HG03060 (cell line): ENCODE data around the gene CD209.

Source experiments
- ATAC-seq: cut with Tn5 transposase; IDR thresholded peaks from one replicate; pipeline ENCODE4 v1.9.1; 2021; ENCODE audit warnings: low read depth, moderate number of reproducible peaks; ENCODE audit not compliant: unreplicated experiment

CD209 gene

DNA sequence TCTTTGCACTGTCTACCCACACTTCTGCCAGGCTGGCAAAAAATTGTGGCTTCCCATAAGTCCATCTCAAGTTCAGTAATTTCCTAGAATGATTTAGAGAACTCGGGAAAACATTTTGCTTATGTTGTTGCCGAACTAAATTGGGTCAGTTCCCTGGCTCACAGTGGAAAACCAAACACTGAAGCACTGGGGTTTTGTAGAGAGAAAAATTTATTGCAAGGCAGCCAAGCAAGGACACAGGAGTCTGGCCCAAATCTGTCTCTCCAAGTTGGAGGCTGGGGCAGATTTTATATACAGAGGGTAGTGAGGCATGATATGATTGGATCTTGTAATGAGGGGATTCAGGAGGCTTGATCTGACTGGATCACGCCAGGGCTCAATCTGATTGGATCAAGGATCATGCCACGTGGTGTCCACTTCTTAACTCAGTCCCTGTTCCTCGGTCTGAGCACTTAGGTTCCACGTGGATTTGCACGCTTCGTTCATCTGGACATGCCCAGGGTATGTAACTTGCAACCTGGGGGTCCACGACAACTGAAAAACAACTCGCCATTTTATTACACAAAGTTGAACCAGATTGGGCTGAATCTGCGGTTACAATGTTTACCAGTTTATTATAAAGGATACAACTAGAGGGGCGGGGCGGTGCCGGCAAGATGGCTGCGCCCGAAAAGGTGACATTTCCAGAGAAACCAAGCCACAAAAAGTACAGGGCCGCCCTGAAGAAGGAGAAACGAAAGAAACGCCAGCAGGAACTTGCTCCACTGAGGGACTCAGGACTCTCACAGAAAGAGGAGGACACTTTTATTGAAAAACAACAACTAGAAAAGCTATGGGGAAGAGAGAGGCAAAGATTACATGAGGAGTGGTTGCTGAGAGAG is 7.3 kb downstream of the CD209 start:
- no peak for ATAC-seq

- ATAC-seq, result no peak
Observed at GRCh38 chr19:7739211-7739755, 8.1 kb downstream of the CD209 start.

- ATAC-seq, result no peak
Observed at GRCh38 chr19:7738023-7738422, 9.3 kb downstream of the CD209 start.

GRCh38 chr19:7737215-7737614 is 10.1 kb downstream of the CD209 start:
- ATAC-seq, result no peak

- no peak for ATAC-seq
Observed at GRCh38 chr19:7736148-7736547, 11.2 kb downstream of the CD209 start.

DNA sequence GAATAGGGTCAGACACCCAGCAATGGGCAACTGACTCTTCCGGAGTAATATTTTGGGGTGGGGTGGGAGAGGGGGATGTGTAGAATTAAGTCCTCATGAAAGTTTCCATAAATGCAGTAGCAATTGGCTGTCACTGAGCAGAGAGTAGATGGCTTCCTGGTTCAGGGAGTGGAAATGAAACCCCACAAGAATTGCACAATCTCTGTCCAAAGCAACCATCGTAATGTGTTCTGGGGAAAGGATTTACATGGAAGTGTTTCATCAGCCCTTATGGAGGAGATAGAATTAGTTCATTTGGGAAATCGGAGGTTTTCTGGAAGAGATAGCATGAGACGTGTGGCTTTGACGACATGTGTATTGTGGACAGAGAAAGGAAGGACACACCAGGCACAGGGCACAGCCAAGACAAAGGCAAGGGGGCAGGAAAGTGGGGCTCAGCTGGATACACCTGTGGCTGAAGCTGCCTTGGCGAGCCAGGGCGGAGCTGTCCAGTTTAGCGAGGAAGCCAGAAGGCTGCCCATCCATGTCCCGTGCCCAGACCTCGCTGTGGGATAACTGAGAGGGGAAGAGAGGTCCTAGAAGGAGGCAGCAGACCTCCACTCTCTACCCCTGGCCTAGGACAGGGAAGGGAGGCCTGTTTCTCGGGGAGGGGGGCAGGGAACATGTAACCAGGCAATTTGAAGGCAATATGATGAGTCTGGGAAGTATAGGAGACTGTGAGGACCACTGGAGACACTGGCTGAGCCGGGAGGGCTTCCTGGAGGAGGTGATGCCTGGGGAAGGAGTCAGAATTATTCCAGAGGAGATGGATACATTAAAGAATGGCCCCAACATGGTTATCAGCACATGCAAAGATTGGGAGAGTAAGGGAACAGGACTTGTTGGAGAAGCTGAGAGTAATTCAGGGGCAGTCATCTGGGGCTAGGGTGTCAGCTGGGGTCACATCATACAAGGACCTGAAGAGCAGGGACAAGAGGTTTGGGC is 12.8 kb downstream of the CD209 start:
- no peak for ATAC-seq

DNA sequence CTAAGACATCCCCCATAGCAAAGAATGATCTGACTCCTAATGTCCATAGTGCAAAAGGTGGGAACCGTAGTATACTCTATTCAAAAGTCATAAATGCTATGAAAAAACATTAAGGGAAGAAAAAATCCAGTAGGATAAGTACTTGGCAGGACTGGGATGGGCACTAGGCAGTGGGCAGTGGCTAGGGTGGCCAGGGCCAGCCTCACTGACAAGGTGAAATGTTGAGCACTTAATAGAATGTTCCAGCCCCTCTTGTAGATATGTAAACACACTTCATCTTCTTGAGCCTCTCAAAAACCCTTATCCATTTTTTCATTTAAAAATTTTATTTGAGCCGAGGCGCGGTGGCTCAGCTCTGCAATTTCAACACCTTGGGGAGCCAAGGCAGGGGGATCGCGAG is 14.0 kb downstream of the CD209 start:
- ATAC-seq, result no peak

DNA sequence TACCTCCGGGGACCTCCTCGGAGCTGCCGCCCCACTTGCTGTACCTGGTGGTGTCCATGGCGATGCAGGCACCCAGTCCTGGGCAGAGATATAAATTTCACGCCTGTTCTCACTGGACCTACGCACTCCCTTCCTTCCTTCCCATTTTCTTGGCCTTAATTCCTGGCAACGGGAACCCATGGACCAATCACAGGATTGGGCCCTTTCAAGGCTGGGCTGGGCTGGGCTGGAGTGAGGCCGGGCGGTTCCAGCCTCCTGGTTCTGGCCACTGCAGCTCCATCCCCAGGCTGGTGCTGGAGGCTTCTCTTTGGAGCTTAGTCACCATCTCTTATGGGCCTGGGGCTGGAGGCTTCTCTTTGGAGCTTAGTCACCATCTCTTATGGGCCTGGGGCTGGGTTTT is 15.3 kb downstream of the CD209 start, which contains the start of gene CLEC4G:
Gene CLEC4G (minus strand): TSS at position 66 of the 400 bp plus-strand sequence. CDS start 8 bp downstream, at position 58.
- ATAC-seq, result no peak

GRCh38 chr19:7731615-7732014 is 15.7 kb downstream of the CD209 start:
- no peak for ATAC-seq

DNA sequence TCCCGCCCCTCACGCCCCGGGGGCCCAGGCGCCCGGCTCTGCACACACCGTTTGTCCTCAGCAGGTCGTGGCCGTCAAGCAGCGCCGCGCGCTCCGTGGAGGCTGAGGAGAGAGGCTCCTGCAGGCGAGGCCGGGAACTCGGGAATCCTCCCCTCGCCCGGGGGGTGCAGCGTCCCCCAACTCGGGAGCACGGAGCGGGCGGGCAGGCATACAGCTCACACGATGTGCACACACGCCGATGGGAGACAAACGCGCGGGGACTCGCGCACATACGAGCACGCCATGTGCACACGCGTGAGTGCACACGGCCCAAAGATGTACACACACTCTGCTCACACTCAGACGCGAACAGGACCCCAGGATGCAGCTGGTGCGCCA is 16.1 kb downstream of the CD209 start:
- ATAC-seq, result no peak

GRCh38 chr19:7730286-7731217 is 16.8 kb downstream of the CD209 start:
- no peak for ATAC-seq

DNA sequence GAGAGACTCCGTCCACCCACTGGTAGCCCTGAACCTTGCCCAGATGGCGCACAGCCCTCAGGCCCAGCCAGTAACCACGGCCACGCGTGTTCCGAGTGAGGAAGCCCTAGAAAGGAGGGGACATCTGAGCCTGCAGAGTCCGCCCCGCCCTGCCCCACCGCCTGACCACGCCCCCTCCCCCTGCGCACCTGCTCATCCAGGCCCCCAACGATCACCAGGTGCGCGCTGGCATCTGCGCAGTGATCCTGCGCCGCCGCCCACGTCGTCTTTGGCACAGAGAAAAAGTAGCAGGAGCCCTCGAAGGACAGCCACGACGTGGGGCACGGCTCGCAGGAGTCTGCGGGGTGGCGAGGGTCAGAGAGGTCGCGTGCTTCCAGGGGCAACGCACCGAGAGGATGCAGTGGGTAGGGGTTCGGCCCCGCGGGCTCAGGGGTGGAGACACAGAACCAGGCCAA is 17.5 kb downstream of the CD209 start:
- ATAC-seq, result no peak

DNA sequence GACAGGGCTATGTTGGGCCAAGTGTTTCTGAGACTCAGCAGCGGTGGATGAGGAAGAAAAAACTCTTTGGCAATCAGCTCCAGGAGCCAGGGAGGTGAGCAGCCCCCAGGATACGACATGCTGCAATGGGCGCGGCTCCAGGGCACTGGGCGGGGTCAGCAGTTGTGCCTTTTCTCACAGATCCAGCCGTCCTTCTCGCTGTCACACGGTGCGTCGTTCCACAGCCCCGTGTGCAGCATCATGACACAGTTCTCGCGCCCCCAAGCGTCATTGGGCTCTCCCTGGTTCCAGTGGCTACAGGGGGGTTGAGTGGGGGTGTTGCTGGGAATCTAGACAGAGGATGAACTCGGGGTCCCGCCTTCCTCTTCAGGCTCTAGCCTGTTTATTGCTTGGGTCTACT is 18.1 kb downstream of the CD209 start:
- ATAC-seq, result no peak

GRCh38 chr19:7725791-7726190 is 21.5 kb downstream of the CD209 start:
- ATAC-seq, result no peak

DNA sequence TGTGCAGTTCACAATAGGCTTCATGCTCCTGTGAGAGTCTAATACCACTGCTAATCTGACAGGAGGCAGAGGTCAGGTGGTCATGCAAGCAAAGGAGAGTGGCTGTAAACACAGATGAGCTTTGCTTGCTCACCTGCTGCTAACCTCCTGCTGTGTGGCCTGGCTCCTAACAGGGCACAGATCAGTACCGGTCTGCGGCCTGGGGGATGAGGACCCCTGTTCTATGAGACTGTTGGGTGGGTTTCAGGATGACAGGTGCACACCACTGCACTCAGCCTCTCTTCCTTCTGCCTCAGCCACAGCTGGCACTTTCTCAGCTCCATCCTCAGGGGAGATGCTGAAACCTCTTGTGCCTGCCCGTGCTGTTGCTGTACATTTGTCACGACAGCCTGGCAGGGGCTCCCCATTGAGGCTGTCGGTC is 25.1 kb downstream of the CD209 start:
- no peak for ATAC-seq

DNA sequence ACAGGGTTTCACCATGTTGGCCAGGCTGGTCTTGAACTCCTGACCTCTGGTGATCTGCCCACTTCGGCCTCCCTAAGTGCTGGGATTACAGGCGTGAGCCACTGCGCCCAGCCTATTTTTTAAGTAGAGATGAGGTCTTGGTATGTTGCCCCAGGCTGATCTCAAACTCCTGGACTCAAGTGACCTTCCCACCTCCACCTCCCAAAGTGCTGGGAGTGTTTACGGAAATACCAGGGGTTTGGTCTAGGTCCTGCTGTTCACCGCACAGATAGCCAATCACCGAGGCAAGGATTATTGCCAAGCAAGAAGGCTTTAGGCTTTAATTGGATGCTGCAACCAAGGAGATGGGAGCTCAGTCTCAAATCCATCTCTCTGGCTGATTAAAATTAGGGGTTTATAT is 27.0 kb downstream of the CD209 start:
- no peak for ATAC-seq

- no peak for ATAC-seq
Observed at GRCh38 chr19:7718668-7719067, 28.7 kb downstream of the CD209 start.

DNA sequence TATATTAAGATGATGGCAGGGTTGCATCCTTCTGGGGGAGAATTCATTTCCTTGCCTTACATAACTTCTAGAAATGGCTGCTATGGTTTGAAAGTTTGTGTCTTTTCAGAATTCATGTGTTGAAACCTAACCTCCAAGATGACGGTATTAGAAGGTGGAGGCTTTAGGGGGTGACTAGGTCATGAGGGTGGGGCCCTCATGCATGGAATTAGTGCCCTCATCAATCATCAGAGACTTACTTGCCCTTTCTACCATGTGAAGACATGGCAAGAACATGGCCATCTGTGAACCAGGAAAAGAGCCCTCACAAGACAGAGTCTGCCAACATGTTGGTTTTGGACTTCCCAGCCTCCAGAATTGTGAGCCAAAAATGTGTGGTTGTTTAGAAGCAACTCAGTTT is 30.6 kb downstream of the CD209 start:
- ATAC-seq, result no peak

- ATAC-seq, result no peak
Observed at GRCh38 chr19:7715671-7716070, 31.7 kb downstream of the CD209 start.

GRCh38 chr19:7710616-7711015 is 36.7 kb downstream of the CD209 start:
- ATAC-seq, result no peak
